Hematopoietic multipotent progenitor cell treated with erythropoietin and hydrocortisone succinate and interleukin-3 and kit ligand, for 17 days (in vitro differentiated cells): ENCODE measurements around the gene FOXA2.
"Not testable (repeated sequence)": the region's sequence is repeated elsewhere in the genome, so short reads cannot be mapped to it uniquely, and the experiment has no call there.

Experiments used
- DNase-seq: peaks from one replicate; pipeline ENCODE4 v3.0.0-alpha.2; 2015; ENCODE audit warnings: low spot score

Gene FOXA2

GRCh38 chr20:22567944-22568871 lies 16.2 kb downstream of the FOXA2 start:
- no peak for DNase-seq

GRCh38 chr20:22566876-22567658 lies 17.3 kb downstream of the FOXA2 start:
- DNase-seq: no peak

- no peak for DNase-seq
These were observed 21.1 kb downstream of the FOXA2 start for GRCh38 chr20:22563062-22563965.

GRCh38 chr20:22562620-22563019 lies 21.8 kb downstream of the FOXA2 start:
- no peak for DNase-seq

- no peak for DNase-seq
These were observed 22.3 kb downstream of the FOXA2 start for GRCh38 chr20:22561965-22562577.

- DNase-seq: no peak
These were observed 23.6 kb downstream of the FOXA2 start for GRCh38 chr20:22560817-22561216.

DNA sequence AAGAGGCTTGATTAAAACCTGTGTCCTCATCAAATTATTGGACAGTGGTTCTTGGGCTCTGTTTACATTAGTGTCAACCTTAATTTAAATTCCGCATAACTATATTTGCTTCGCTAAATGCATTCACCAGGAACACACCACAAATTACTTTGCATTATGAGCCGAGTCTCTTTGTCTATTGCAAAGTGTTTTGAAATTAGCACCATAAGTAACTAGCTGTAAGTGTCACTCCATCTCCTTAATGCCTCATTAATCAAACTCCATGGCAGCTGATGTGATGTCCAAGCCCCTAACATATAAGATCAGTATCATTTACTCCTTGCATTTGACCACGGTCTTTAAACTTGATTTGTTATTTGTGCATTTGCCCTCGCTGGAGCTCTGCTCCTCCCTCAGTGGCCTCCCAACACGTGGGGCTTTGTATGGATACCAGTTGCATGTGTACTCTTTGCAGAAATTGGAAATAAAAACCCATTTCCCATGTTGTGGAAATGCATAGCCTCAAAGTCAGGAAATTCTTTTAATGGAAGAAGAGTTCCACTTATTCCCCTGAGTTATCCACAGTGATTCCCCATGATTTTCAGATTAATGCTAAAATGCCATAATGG lies 24.6 kb downstream of the FOXA2 start:
- DNase-seq: no peak

GRCh38 chr20:22557403-22558276 lies 26.7 kb downstream of the FOXA2 start:
- DNase-seq: no peak

GRCh38 chr20:22556565-22557056 lies 27.8 kb downstream of the FOXA2 start:
- no peak for DNase-seq

GRCh38 chr20:22555791-22556564 lies 28.4 kb downstream of the FOXA2 start:
- DNase-seq: no peak

GRCh38 chr20:22554391-22554790 lies 30.0 kb downstream of the FOXA2 start:
- no peak for DNase-seq

GRCh38 chr20:22550514-22550913 lies 33.9 kb downstream of the FOXA2 start:
- DNase-seq: not testable (repeated sequence)

DNA sequence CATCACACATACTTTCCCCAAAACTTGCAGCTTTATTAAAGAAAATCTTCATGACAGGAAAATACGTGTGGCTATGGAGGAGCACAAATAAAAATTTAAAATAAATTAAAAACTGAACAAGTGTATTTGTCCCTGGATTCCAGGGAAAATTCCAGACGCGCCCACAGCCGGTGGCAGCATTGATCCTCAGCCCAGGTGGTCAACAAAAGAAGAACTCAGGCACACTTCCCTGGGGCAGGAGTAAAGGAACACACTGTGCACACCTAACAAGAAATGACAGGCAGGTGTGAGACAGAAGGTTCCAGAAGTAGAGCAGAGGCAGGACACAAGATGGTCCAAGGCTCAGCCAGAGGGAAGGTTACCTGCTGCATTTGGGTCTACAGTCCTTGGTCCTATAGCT lies 36.3 kb downstream of the FOXA2 start:
- DNase-seq: no peak

GRCh38 chr20:22546344-22546743 lies 38.0 kb downstream of the FOXA2 start:
- no peak for DNase-seq

- DNase-seq: no peak
These were observed 39.3 kb downstream of the FOXA2 start for GRCh38 chr20:22545045-22545444.

DNA sequence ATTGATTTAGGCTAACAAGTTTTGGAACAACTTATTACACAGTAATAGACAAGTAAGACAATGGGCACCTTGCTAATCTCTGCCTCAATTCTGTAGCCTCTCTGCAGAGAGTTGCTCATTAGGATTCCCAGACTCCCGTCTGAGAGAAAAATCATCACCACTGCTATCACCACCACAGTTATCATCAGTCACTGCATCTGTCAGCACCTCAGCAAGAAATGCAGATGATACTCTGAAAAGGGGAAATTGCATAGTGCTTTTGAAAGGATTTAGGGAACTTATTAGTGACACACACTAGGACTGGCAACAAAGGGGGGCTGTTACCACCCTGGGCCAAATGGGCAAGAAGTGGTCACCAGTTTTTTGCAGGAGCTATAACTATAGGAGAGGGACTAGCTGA lies 39.9 kb downstream of the FOXA2 start:
- DNase-seq: no peak

GRCh38 chr20:22542427-22542826 lies 41.9 kb downstream of the FOXA2 start:
- no peak for DNase-seq

DNA sequence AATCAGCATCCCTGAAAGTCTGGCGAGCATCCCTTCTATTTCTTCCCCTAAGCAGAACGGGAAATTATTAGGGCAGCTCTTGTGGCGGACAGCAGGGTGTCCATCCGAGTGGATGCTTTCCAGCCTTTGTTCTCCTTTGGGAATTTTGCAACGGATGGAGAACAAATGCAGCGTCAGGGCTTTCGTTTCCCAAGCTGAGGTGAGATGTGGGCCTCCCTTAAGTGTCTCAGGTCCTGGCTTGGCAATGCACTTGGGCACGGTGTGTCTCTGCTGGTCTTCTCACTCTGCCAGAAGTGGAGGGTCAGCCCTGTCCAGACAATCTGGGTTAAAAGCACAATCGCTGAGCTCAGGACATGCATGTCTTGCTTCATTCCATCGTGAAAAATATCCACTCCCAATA lies 43.5 kb downstream of the FOXA2 start:
- no peak for DNase-seq
